Fibroblast of upper back skin (primary cell): Measurements from ENCODE around the gene OVAAL.

Experiments used
- DNase-seq: peaks from one replicate; pipeline ENCODE4 v3.0.0-alpha.2; 2013

OVAAL gene

DNA sequence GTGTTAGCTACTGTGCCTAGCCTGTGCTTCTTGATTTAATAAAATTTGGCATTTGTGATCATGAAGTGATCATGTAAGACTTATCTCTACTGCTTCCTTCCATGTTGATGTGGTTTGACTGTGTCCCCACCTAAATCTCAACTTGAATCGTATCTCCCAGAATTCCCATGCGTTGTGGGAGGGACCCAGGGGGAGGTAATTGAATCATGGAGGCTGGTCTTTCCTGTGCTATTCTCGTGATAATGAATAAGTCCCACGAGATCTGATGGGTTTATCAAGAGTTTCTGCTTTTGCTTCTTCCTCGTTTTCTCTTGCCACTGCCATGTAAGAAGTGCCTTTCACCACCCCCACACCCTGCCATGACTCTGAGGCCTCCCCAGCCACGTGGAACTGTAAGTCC is at the start of gene OVAAL:
Gene OVAAL (plus strand): TSS at position 301 of the 400 bp plus-strand sequence.
- DNase-seq, result no peak

DNA sequence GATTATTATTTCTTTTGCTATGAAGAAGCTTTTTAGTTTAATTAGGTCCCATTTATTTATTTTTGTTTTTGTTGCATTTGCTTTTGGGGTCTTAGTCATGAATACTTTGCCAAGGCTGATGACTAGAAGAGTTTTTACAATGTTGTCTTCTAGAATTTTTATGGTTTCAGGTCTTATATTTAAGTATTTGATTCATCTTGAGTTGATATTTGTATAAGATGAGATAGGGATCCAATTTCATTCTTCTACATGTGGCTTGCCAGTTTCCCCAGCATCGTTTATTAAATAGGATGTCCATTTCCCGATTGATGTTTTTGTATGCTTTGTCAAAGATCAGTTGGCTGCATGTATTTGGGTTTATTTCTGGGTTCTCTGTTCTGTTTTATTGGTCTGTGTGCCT is 47.9 kb upstream of the OVAAL start:
- DNase-seq, result no peak

DNA sequence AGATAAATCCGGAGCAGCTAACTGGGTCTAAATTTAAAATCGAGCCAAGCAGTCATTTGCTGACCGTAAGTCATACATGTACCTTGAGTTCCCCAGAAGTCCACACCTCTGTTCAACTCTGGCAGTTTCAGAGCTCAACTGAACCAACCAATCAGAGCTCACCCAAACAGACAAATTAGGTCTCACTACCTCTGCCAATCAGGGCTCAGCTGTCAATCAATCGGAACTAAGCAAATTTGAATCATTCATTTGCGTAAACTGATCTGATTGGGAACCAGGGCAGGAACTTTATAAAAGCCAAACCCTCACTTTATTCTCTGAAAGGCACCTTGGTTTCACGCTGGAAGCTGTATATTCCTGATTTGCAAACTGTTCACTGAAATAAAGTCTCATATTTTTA is 45.2 kb upstream of the OVAAL start:
- DNase-seq, result no peak

DNA sequence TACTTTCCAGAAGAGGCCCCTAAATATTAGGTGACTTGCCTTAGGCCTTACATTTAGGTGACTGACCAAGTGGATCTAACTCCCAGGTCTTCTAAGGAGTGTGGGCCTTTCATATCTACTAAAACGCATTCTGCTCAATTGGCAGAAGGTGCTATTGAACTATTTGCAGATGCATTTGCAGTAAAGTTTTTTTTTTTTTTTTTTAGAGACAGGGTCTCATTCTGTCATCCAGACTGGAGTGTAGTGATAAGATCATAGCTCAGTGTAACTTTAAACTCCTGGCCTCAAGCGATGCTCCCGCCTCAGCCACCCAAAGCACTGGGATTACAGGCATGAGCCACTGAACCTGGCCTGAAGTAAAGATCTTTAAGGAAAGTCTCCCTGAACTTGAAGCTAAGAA is 43.4 kb upstream of the OVAAL start:
- DNase-seq, result no peak

DNA sequence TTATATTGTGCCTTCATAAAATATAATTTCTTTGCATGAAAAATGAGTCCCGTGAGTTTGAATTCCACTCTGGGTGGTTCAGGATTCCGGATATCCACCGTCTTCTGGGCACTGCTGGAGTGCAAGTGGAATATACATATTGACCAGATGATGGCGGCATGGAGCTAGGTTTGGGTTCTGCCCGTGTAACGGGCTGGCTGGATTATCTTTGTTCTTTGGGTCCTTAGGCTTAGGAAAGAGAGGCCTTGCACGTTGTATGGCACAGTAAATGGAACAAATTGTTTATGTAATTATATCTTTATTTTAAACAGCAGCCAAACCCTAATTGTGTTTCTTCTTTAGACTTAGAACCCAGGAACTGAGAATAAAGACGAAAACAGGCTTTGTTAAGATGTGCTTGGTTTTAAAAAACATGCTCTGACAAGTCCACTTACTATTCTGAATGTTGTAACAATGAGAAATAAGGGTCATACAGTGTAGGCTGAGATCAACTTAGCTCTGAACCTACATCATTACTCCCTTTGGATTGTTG is 42.8 kb upstream of the OVAAL start:
- peak; percentile 83 for DNase-seq

DNA sequence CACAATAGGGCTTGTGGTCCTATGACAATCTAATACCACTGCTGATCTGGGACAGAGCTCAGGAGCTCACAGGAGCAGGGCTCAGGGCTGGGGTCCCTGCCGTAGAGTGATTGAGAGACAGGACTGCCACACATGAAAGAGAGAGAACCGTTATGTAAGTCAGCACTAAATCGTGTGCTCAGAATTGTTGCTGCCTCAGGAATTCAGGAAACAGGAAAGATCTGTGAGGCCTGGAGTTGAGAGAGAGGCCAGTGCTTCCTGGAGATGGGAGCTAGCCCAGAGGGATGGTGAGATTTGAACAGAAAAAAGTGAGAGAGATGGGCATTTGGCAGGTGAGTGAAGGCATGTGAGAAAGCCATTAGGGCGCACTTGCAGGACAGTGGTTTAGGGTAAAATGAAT is 38.9 kb upstream of the OVAAL start:
- DNase-seq, result peak; percentile 3

DNA sequence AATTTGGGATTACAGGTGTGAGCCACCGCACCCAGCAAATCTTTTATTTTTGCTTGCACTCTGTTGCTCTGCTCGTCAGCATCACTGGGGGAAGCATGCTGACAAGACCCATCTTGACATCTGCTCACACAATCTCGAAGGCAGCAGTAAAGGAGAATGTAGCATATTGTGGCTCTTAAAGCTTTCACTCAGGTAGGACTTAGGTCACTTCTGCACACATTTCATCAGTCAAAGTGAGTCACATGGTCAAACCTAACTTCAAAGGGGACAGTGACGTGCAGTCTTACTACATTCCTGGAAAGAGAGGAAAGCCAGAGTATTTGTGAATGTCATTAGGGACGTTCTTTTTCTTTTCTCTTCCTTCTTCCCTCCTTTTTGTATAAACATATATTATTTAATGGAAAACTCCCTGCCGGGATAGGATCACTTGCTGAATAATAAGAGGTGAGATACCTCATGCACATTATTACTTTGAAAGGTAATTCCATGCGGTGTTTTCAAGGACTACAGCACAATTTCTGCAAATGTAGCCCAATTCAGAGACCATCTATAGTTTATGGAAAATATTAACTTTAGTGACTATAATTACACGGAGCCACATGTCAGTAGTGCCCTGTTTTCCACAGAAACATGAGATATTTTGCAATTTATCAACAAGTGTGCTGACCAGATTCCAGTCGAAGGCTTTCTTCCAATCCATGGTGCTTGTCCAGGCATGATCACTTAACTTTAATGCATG is 37.1 kb upstream of the OVAAL start:
- DNase-seq, result peak; percentile 66

DNA sequence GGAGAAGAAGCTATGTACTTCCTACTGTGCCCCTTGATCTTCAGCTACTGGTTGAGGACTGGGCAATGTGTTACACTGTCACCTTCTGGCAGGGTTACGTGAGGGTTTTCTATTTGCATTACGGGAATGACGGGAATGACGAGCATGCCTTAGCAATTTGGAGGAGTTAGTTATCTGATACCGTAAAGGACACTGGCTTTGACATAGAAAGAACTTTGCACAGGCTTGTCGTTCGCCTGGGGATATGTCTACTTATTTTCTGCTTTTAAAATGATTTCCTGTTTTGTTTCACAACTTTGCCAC is 36.6 kb upstream of the OVAAL start:
- peak; percentile 9 for DNase-seq

DNA sequence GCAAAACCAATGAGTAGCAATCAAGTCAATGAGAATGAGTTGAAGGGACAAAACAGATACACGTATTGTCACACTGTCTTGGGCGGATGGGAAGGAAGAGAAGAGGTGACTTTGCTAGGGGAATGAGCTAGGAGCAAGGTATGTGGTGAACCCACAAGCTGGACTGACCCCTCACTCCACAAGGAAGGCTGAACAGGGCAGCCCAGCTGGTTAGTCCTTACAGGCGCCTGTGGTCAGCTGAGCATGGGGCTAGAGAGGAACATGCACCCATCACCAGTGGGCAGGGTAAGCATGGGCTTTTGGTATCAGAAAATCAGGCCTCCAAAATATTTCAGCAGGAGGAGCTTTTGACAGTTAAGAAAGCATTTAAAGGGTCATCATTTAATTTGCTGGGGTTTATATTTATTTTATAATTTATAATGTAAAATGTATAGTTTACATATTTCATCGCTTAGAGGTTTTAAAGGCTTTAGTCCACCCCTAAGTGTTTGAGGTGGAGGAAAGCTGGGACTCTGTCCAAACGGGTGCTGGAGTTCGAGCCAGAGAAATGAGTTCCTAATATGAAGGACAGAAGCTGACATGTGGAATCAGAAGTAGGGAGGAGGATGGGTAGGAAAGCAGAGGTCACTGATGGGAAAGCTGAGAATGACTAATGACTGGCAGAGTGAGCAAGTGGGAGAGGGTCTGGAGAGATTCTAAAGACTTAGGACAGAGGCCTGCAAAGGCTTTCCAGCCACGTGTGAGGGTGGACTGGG is 34.4 kb upstream of the OVAAL start:
- DNase-seq, result no peak

DNA sequence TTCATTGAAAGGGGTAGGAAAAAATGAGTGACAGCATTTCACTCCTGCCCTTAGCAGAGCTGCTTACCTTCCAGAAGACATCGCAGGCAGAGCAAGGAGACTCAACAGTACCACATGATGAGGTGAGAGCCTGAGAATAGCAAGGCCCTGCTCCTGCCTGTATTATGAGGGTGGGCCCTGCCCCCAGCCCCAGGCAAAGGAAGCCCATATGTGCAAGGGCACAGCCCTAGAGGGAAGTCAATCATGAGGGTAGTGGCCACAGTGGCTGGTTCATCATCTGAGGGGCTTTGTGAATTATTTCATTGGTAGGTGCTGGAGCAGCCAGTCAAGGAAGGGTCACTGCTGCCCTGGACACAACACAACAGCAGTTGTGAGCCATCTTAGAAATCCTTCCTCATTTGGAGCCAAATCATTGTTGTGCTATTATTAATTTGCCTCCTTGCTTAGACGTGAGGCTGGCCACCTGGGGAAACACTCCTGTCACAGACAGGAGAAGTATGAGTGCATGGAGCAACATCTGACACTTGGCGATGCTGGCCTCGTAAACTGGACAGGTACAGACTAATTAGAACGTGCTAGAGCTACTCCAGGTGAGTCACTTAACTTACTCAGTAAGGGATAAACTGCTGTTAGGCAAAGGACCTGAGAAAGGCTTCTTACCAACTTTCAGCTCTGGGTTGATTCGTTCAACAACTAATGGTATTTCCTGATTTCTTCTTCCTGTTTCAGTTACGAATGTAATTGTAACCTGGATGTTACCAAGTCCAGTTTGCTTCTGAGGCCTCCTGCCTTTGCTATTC is 33.6 kb upstream of the OVAAL start:
- no peak for DNase-seq

DNA sequence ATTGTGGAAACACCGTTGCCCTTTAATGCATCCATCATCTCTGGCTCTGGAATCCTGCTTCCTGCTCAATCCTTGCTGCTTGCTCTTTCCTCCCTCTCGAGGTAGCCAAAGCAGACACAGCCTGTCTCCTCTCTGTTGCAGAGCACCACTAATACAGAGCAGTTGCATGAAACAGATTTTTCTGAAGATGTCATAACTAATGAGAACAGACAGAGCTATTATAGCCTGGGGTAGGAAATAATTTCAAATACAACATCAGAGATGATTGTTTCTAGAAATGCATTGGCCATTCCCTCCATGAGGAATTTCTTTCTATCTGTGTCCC is 33.1 kb upstream of the OVAAL start:
- no peak for DNase-seq

DNA sequence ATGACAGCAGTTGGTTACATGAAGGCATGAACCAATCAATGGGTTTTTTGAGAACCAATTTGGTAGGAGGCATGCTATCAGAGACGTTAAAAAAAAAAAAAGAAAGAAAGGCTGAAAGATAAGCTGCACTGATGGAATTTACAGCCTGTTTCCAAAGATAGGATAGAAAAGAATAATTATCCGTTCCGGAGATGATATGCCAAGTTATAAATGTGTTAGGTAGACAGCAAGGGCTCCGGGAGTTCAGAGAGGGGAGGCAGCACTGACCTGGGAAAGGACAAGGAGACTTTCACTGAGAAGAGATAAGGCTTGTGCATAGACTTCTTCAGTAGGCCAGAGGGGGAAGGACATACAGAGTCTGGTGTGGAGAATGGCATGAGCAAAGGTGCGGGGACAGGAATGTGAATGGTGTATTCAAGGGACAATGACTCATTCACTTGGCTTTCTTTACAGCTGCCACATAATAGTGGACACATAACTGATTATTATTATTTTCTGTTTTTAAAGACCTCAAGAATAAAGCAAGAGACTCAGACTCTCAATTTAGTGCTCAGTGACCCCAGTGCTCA is 31.6 kb upstream of the OVAAL start:
- peak; percentile 49 for DNase-seq

DNA sequence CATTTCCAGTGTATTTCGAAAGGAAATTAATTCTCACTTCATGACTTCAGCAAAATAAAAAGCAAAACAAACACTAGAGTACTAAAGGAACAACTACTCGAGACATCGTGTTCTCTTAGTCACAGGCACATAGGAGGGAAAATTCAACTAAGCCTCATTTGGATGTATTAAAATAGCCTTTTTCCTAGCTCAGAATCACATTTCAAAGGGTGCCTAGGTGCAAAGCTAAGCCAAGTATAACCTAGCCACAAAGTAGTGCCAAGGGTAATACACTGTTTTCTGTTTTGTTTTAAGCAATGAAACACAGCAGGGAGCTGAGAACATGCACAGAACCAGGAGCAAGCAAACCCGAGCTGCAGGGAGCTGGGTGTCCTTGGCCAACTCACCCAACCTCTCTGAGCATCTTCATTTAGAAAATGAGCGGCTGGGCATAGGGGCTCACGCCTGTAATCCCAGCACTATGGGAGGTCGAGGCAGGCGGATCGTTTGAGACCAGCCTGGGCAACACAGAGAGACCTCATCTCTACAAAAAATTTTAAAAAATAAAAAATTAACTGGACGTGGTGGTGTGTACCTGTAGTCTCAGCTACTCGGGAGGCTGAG is 29.8 kb upstream of the OVAAL start:
- DNase-seq, result no peak

DNA sequence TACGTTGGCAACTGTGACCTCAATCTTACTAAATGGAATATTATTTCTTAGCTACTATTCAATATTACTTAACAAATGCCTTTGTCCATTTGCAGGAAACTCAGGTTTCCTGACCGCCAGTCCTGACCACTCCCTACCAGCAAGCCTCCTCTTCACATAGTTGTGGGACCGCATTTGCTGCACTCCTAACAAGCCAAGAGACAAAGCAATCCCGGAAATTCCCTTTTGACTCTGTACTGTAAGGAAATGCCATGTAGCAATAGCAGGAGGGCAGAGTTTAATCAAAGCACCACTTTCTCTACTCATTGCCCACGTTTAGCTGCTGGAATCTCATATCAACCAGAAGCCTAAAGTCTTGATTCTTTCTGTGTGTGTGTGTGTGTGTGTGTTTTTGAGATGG is 28.3 kb upstream of the OVAAL start:
- DNase-seq, result peak; percentile 64

DNA sequence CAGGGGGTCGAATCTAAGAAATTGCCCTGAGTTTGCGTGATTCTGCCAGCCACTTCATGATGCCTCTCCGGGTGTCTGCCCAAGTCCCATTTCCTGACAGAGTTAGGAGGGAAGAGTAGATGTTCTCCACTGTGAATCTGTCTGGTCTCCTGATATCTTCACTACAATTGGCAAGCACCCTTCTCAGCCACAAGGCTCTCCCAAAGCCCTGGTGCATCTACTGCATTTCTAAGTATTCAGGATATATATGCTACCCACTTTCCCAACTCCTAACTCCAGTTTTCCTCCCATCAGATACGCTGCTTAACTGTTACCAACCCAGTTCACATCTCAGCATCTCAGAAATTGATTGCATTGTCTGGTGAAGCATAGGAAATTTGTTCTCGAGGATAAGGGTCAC is 25.9 kb upstream of the OVAAL start:
- no peak for DNase-seq

DNA sequence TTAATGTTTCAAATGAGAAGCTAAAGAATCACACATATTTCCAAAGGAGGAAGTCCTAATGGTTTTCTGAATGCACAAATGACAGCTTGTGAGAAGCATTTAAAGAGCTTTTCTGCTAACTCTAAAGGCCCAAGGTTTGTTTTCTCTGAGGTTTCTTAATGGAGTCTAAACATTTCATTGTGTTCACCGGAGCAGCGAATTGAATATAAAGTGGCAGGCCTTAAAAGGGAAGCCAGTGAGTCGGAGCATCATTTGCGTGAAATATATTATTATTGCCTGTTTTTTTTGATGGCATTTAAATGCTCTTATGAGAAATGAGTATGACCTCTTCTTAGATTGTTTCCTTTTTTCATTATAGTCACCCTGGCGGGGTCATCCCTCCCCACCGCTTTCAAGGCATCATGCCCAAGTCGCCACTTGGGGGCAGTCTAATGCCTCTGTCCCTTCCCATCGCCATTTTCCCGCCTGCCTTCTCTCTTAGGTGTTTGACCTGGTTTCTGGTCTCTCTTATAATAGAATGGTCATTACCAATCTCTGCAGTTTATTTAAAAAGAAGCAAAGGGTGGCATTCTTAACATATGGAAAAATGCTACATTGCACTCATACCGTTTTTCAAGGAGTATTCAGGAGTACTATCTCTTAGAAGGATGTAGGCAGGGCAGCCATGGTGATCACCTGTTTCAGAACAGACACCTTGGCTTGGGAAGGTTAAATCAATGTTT is 25.3 kb upstream of the OVAAL start:
- peak; percentile 58 for DNase-seq

DNA sequence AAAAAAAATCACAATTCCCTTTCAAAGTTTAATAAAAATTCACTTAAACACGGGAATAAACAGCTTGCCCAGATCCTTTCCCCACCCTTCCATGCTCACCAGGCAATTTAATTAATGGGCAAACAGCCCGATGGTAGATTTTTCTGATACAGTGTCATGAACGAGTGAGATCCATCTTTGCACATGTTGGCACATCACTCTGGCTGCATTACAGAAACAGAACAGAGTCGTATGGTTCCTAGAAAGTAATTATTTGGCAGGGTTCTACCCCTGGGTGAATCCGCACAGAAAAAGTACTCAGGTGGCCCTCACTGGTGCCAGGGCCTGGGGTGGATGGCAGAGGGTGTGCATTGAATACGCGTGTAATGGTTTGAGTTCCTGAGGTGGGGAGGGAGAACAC is 24.6 kb upstream of the OVAAL start:
- no peak for DNase-seq

DNA sequence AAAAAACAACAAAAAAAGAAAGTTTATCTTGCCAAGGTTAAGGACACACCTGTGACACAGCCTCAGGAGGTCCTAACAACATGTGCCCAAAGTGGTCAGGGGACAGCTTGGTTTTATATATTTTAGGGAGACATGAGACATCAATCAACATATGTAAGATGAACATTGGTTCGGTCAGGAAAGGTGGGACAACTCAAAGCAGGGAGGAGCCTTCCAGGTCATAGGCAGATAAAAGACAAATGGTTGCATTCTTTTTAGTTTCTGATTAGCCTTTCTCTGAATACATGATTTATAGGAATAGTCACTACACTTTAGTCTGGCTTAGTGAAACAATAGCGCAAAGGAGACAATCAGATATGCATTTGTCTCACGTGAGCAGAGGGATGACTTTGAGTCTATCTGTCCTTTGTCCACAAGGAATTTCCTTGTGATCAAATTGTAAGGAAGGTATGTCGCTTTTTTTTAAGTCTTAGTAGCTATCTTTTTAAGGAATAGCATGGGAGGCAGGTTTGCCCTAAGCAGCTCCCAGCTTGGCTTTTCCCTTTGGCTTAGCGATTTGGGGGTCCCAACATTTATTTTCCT is 23.3 kb upstream of the OVAAL start:
- DNase-seq, result no peak

DNA sequence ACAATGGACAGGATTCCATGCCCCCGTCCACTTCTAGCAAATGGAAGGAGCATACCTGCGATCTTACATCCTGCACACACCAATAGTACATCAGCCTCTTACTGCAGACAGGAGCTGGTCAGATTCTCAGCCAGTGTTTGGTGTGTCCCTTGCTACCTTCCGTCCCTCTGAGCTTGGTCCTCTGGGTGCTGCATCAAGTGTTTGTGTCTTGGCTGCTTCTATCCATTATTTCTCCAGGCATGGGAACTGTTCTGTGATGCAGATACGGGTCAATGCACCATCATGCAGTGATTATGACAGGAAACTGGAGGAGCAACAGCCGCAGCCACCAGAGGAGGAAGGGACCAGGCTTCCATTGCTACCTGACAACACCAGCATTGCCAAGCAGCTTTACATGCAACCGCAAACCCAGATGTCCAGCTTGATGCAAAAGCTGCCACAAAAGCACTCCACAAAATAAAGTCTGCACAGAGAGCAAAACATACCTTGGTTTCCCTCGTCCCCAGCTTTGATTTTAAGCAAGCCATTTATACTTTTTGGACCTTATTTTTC is 21.9 kb upstream of the OVAAL start:
- no peak for DNase-seq

DNA sequence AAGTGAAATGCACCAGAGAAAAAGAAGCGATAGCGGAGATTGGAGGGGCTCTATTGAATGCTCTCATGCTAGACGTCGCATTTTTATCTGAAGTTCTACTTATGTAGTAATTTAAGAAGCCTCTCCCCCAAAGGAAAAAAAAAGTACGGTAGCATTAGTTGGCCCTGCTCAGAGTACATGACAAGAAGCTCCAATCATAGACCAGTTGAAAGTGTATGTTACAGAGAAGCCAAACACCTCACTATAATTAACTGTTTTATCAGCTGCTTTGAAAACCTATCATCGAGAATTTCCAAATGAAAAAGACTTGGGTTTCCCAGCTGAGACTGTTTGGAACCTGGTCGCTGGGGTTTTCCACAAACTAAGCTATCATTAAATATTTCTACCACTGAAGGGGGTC is 19.6 kb upstream of the OVAAL start:
- DNase-seq, result no peak

DNA sequence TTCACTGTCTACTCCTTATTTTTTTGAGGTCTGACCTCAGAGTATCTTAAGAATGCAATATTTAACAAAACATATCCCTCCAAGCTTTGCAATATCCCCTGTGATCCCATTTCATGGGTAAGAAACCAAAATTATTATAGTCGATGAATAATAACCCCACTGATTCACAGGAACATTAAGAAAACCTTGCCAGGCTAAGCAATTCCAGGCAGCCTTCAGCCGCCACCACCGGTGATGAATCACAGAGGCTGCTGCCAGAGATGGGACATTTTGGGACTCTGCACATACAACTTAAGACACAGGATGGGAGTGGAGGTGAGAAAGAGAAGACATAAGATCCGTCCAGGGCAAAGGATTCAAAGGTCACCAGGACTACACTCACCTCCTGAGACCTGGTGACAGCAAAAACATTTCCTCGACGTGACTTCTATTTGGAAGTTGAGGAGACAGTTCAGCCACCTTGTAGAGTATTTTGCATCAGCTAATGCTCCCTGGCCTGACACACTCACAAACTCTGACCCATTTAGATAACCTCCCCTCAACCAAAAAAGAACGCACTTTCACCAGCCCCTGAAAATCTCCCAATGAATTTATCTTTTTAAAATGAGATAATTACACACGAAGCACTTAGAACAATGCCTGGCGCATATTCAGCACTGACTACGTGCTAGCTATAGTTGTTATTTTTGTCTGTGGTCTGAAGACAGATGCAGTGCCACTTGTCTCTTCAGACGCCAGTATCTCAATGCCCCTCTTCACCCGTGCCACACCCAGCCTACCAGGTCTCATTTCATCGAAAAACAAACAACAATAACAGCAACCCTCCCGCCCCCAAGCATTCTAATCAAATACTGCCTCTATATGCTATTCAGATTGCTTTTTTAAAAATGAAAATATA is 17.8 kb upstream of the OVAAL start:
- peak; percentile 73 for DNase-seq
